ENCODE results near the gene EFCAB8. TPM values are rescaled to one million over a fixed set of nuclear protein-coding genes. Genes with fewer than 3 reads are reported as not detected.
A peak's percentile ranks its signal among the peaks of the same experiment; 100 is the strongest.
"Not testable (repeated sequence)": the region's sequence is repeated elsewhere in the genome, so short reads cannot be mapped to it uniquely, and the experiment has no call there.

The EFCAB8 gene
- total RNA-seq, 2 experiments from 2014 or later = 1.0 to 1.5 TPM

DNA sequence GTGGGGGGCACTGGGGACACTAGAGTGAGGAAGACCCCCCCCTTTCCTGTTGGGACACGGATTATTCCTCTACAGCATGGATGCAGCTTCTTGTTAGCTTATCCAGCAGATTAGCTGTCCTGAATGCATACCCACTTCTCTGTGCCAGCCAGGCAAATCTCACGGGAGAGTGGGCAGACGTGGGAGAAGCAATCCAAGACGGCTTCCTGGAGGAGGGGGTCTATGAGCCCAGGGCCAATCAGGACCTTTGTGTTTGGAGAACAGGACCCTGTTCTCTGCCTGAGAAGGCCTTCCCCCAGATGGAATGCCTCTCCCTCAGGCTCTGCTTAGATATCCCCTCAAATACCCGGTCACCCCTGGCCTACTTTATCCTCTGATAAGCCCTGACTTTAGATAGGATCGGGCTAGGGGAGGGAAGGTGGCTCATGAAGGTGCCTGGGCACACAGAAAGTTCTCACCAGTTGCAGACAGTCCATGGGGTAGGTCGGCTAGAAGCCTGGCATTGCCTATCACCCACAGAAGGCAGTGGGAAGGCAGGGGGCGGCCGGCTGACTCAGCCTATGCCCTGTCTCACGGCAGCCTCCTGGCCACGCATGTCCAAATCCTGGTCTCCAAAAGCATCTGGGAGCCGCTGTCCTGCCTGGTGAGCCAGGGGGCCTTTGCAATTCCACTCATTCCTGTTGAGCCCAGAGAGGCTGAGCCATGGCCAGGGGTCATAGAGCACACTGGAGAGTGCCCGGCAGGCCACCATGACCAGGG, 110.8 kb downstream of the EFCAB8 start:
- ChIA-PET POLR2A (no interaction called here), CTCF (interaction anchor here (7.1 kb wide), 1 partner anchor 24 kb away, joined by 71 read pairs; no protein-coding TSS in a partner anchor)
- H3K36me3 Mint-ChIP-seq (ENCODE audit: low read depth) = peaks cover 9% of the 10 kb centered on the region
- DNase-seq (peak; percentile 18), ATAC-seq (no peak)
- H3K4me1 Mint-ChIP-seq (ENCODE audit: low read depth) = peaks cover 62% of the 10 kb centered on the region
- no peak overlapping the region for H3K4me3 Mint-ChIP-seq
- no peaks in the 10 kb centered on the region for H3K9me3 Mint-ChIP-seq (ENCODE audit: insufficient read depth)
- no peaks in the 10 kb centered on the region for H3K27me3 Mint-ChIP-seq (ENCODE audit: low read depth)
- H3K27ac Mint-ChIP-seq = no peak overlapping the region

GRCh38 chr20:32970115-32970972, 111.6 kb downstream of the EFCAB8 start:
- Mint-ChIP-seq H3K27ac (no peak overlapping the region), H3K36me3 (ENCODE audit: low read depth) (peaks cover 12% of the 10 kb centered on the region), H3K9me3 (ENCODE audit: insufficient read depth) (peaks cover under 1% of the 10 kb centered on the region), H3K27me3 (ENCODE audit: low read depth) (no peaks in the 10 kb centered on the region), H3K4me1 (ENCODE audit: low read depth) (peaks cover 57% of the 10 kb centered on the region), H3K4me3 (no peak overlapping the region)
- POLR2A ChIA-PET = interaction anchor here (0.8 to 2.3 kb wide), 2 partner anchors 24 to 629 kb away, joined by 3 to 14 read pairs; no protein-coding TSS in a partner anchor
- CTCF ChIA-PET = interaction anchor here (0.8 to 7.1 kb wide), 6 partner anchors 10 to 296 kb away, joined by 3 to 71 read pairs (median 4); partner anchors contain the start of gene C20orf203
- DNase-seq = peak; percentile 19
- ATAC-seq = no peak

DNA sequence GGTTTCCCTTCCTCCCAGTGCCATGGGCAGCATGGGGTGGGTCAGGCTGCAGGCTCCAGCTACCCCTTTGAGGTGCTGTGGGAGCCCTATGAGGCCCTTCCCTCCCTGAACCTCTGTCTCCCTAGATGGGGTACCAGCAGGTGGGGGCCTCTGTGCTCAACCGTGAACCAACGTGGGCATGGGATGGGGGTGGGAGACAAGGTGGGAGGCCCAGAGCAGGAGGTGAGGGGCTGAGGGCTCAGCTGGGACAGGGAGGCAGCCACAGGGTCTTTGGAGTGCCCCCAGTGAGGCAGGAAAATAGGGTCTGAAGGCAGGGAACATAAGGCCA, 112.2 kb downstream of the EFCAB8 start:
- CTCF ChIA-PET = interaction anchor here (0.8 to 7.1 kb wide), 8 partner anchors 10 to 297 kb away, joined by 3 to 71 read pairs (median 4); partner anchors contain the start of genes C20orf203 and SUN5
- H3K4me3 Mint-ChIP-seq = peak overlapping the region; percentile 14
- peaks cover 6% of the 10 kb centered on the region for H3K9me3 Mint-ChIP-seq (ENCODE audit: insufficient read depth)
- H3K27ac Mint-ChIP-seq = no peak overlapping the region
- peaks cover 14% of the 10 kb centered on the region for H3K36me3 Mint-ChIP-seq (ENCODE audit: low read depth)
- POLR2A ChIA-PET = interaction anchor here (0.8 to 2.3 kb wide), 2 partner anchors 25 to 629 kb away, joined by 3 to 14 read pairs; no protein-coding TSS in a partner anchor
- ATAC-seq (no peak), DNase-seq (peak; percentile 20)
- peaks cover 51% of the 10 kb centered on the region for H3K4me1 Mint-ChIP-seq (ENCODE audit: low read depth)
- H3K27me3 Mint-ChIP-seq (ENCODE audit: low read depth) = no peaks in the 10 kb centered on the region

GRCh38 chr20:32971703-32972161, 113.0 kb downstream of the EFCAB8 start:
- Mint-ChIP-seq H3K27me3 (ENCODE audit: low read depth) (no peaks in the 10 kb centered on the region), H3K36me3 (ENCODE audit: low read depth) (peaks cover 21% of the 10 kb centered on the region), H3K9me3 (ENCODE audit: insufficient read depth) (peaks cover 14% of the 10 kb centered on the region), H3K4me3 (no peak overlapping the region), H3K27ac (no peak overlapping the region), H3K4me1 (ENCODE audit: low read depth) (peaks cover 51% of the 10 kb centered on the region)
- ChIA-PET CTCF (interaction anchor here (0.6 to 4.1 kb wide), 7 partner anchors 11 to 70 kb away, joined by 3 to 40 read pairs (median 5); partner anchors contain the start of gene SUN5), POLR2A (interaction anchor here (0.6 to 2.3 kb wide), 8 partner anchors 9 to 116 kb away, joined by 3 to 14 read pairs (median 4); no protein-coding TSS in a partner anchor)
- DNase-seq = peak; percentile 54
- peak; percentile 46 for ATAC-seq

GRCh38 chr20:32972181-32973076, 113.7 kb downstream of the EFCAB8 start:
- Mint-ChIP-seq H3K27ac (no peak overlapping the region), H3K4me1 (ENCODE audit: low read depth) (peaks cover 47% of the 10 kb centered on the region), H3K9me3 (ENCODE audit: insufficient read depth) (peaks cover 21% of the 10 kb centered on the region), H3K36me3 (ENCODE audit: low read depth) (peaks cover 24% of the 10 kb centered on the region), H3K4me3 (peak overlapping the region; percentile 40), H3K27me3 (ENCODE audit: low read depth) (no peaks in the 10 kb centered on the region)
- CTCF ChIA-PET = interaction anchor here (0.6 to 4.1 kb wide), 6 partner anchors 15 to 71 kb away, joined by 3 to 40 read pairs (median 5); partner anchors contain the start of gene SUN5
- ATAC-seq (peak; percentile 85), DNase-seq (peak; percentile 93)
- POLR2A ChIA-PET = interaction anchor here (0.6 to 2.3 kb wide), 8 partner anchors 8 to 115 kb away, joined by 3 to 14 read pairs (median 4); no protein-coding TSS in a partner anchor

DNA sequence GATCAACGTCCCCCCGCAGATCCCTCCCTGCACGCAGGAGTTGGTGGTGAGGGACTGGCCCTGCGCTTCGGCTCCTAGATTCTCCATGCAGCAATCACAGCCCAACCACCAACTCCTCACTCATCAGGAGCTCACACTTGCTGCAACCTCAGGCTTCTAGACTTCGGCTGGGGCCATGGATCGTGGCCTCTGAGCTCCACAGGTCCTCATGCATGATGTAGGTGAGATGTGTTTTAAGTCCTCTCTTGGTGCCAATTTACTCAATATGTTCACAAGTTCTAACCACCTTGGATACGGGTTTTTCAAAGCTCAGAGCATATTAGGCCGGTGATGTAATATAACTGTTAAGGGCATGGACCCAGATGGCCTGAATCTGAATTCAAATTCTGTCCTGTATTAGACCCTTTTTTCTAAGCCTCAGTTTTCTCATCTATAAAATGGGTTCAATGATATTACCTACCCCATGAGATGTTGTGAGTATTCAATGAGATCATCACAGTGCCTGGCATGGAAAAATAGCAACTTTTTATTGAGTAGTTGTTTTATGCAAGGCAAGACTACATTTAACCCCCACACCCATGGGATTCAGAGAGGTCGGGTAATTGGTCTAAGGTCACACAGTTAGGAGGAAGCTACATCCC, 114.5 kb downstream of the EFCAB8 start:
- DNase-seq (no peak), ATAC-seq (no peak)
- H3K27ac Mint-ChIP-seq = no peak overlapping the region
- ChIA-PET CTCF (interaction anchor here (0.7 to 4.1 kb wide), 4 partner anchors 22 to 71 kb away, joined by 3 to 40 read pairs (median 14); partner anchors contain the start of gene SUN5), POLR2A (interaction anchor here (0.6 to 2.3 kb wide), 5 partner anchors 11 to 51 kb away, joined by 3 to 10 read pairs (median 3); no protein-coding TSS in a partner anchor)
- peaks cover 22% of the 10 kb centered on the region for H3K36me3 Mint-ChIP-seq (ENCODE audit: low read depth)
- H3K4me1 Mint-ChIP-seq (ENCODE audit: low read depth) = peaks cover 39% of the 10 kb centered on the region
- peak overlapping the region; percentile 40 for H3K4me3 Mint-ChIP-seq
- no peaks in the 10 kb centered on the region for H3K27me3 Mint-ChIP-seq (ENCODE audit: low read depth)
- H3K9me3 Mint-ChIP-seq (ENCODE audit: insufficient read depth) = peaks cover 21% of the 10 kb centered on the region

GRCh38 chr20:32974204-32975064, 115.7 kb downstream of the EFCAB8 start:
- ChIA-PET POLR2A (interaction anchor here (0.6 to 1.2 kb wide), 3 partner anchors 9 to 52 kb away, joined by 3 read pairs; no protein-coding TSS in a partner anchor), CTCF (interaction anchor here (1.0 to 4.1 kb wide), 4 partner anchors 9 to 31 kb away, joined by 5 to 40 read pairs (median 14); partner anchors contain the start of gene SUN5)
- peaks cover 27% of the 10 kb centered on the region for H3K4me1 Mint-ChIP-seq (ENCODE audit: low read depth)
- ATAC-seq; H3K4me3 Mint-ChIP-seq; H3K27me3 Mint-ChIP-seq (ENCODE audit: low read depth); DNase-seq; H3K27ac Mint-ChIP-seq: not testable (repeated sequence)
- peaks cover 22% of the 10 kb centered on the region for H3K36me3 Mint-ChIP-seq (ENCODE audit: low read depth)
- H3K9me3 Mint-ChIP-seq (ENCODE audit: insufficient read depth) = peaks cover 21% of the 10 kb centered on the region

GRCh38 chr20:32975121-32975520, 116.4 kb downstream of the EFCAB8 start:
- Mint-ChIP-seq H3K36me3 (ENCODE audit: low read depth) (peaks cover 22% of the 10 kb centered on the region), H3K4me1 (ENCODE audit: low read depth) (peaks cover 20% of the 10 kb centered on the region), H3K9me3 (ENCODE audit: insufficient read depth) (peaks cover 21% of the 10 kb centered on the region)
- ATAC-seq; DNase-seq; H3K27ac Mint-ChIP-seq; H3K27me3 Mint-ChIP-seq (ENCODE audit: low read depth); H3K4me3 Mint-ChIP-seq; POLR2A ChIA-PET: not testable (repeated sequence)
- CTCF ChIA-PET = interaction anchor here (1.1 to 4.1 kb wide), 4 partner anchors 8 to 30 kb away, joined by 3 to 22 read pairs (median 5); partner anchors contain the start of gene SUN5
